ENCODE measurements around the gene CENPQ.

DNA sequence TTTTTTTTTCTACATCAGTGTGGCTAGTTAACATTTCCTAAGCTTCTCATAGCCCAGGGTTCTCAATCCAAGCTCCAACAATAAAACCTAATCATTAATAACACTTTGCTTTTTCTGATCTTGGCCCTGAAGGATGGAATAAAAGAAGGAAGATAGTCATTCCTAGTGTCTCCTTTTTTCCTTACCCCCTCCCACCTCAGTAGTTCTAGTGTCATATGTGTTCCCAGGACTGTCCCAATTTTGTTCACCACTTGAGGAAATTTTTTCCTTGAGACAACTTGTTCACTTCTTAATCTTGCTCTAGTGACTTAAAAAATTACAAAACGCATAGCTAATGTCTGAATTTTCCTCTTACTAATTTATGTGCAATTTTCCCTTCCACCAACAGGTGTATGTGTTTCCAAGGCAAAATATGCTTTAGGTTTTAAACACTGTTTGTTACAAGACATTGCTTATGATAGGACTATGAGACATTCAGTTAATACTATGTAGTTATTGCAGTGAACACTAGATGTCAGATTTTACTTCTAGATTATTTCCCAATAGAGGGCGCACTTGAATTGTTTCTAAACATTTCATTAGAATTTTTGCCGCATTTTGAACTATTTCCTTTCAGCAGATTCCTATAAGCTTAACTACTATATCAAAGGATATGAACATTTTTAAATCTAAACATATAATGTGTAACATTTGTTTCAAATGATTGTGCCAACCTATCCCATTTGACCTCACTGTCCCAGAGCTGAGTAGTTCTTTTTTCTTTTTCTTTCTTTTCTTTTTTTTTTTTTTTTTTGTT is 68.8 kb downstream of the CENPQ start:
- TF ChIP-seq POLR2A (IDR thresholded peaks at IDR 0.05; ENCODE audit: low read length), result no peak
- no peak for TF ChIP-seq GATA1 (IDR thresholded peaks at IDR 0.05; ENCODE audit: low read depth, low read length)
